Karpas-422 (cell line): ENCODE results near the gene NLGN1. TPM values are rescaled to one million over a fixed set of nuclear protein-coding genes. Genes with fewer than 3 reads are reported as not detected.

Experiments
- DNase-seq: peaks from one replicate; pipeline ENCODE4 v3.0.0-alpha.2; 2015
- H2AFZ ChIP-seq: fragments of 200-600 bp; sonication (generic); 2 replicates; pipeline ENCODE4 v1.6.1; 2014; ENCODE audit warnings: antibody characterized with exemption, low read length, mixed read lengths
- H3K27ac ChIP-seq: fragments of 200-600 bp; sonication (generic); 2 replicates; pipeline ENCODE4 v1.5.1; 2014; ENCODE audit warnings: mild to moderate bottlenecking, low read length, moderate library complexity
- H3K27me3 ChIP-seq: fragments of 200-600 bp; sonication (generic); 2 replicates; pipeline ENCODE4 v1.6.1; 2014; ENCODE audit warnings: low read length, mixed read lengths
- H3K36me3 ChIP-seq: fragments of 200-600 bp; sonication (generic); 2 replicates; pipeline ENCODE4 v1.6.1; 2014; ENCODE audit warnings: low read length, mixed read lengths; ENCODE audit not compliant: insufficient read depth
- H3K4me1 ChIP-seq: fragments of 200-600 bp; sonication (generic); 2 replicates; pipeline ENCODE4 v1.6.1; 2014; ENCODE audit warnings: mild to moderate bottlenecking, low read length, mixed read lengths
- H3K4me2 ChIP-seq: fragments of 200-600 bp; sonication (generic); 2 replicates; pipeline ENCODE4 v1.6.1; 2014; ENCODE audit warnings: low read length, low read depth, mild to moderate bottlenecking; ENCODE audit not compliant: poor library complexity, severe bottlenecking
- H3K4me3 ChIP-seq: fragments of 200-600 bp; sonication (generic); 2 replicates; pipeline ENCODE4 v1.5.1; 2014; ENCODE audit warnings: mild to moderate bottlenecking, antibody characterized with exemption, low read length, mixed read lengths
- H3K79me2 ChIP-seq: fragments of 200-600 bp; sonication (generic); 2 replicates; pipeline ENCODE4 v1.6.1; 2014; ENCODE audit warnings: mild to moderate bottlenecking, low read length, mixed read lengths
- H3K9ac ChIP-seq: fragments of 200-600 bp; sonication (generic); 2 replicates; pipeline ENCODE4 v1.6.0; 2014; ENCODE audit warnings: low read length
- H3K9me2 ChIP-seq: fragments of 200-600 bp; sonication (generic), shearing (Covaris generic); replicated peaks from 2 replicates; pipeline ENCODE4 v1.6.0; 2014; ENCODE audit warnings: mild to moderate bottlenecking, low read length, moderate library complexity; ENCODE audit not compliant: insufficient read depth
- H3K9me3 ChIP-seq: fragments of 300-700, 200-600 bp; sonication (generic); 2 replicates; pipeline ENCODE4 v1.6.1; 2014; ENCODE audit warnings: low read length, mixed read lengths
- H4K20me1 ChIP-seq: fragments of 200-600 bp; sonication (generic); 2 replicates; pipeline ENCODE4 v1.6.1; 2014; ENCODE audit warnings: mild to moderate bottlenecking, antibody characterized with exemption, low read length, low read depth; ENCODE audit not compliant: insufficient read depth
- total RNA-seq: library from RNA; depleted of rRNA; stranded (reverse); fragments of >200 nt; shearing (Covaris generic); gene quantifications from 2 replicates; pipeline ENCODE4 v1.2.3, GENCODE V29; 2014; ENCODE audit warnings: low replicate concordance

Gene NLGN1
- total RNA-seq, 1 experiment from 2014 or later: not detected

DNA sequence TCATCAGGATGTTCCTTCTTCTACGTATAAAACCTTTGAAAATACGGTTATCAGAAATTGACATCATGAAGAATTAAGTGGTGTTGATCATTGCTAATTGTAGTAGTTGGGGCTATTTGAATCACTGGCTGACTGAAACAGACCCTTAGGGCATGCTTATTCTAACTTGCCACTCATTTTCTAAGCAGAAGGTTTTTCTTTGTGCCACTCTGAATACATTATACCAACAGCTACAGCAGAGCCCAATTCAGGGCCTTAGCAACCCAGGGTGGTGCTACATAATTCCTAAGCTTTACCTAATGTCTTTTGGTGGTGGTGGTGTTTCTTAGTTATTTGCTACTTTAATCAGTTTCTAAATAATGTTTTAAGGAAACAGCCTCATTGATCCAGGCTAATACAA is 524.2 kb downstream of the NLGN1 start:
- H3K27ac ChIP-seq: no peak overlapping the region
- no peak overlapping the region for H3K4me3 ChIP-seq
- H3K9ac ChIP-seq: no peak overlapping the region
- H3K9me2 ChIP-seq: no peaks in the 10 kb centered on the region
- DNase-seq: no peak
- peaks cover 18% of the 10 kb centered on the region for H3K9me3 ChIP-seq
- no peak overlapping the region for H3K4me2 ChIP-seq
- no peaks in the 10 kb centered on the region for H3K4me1 ChIP-seq
- H3K27me3 ChIP-seq: no peaks in the 10 kb centered on the region
- no peaks in the 10 kb centered on the region for H3K36me3 ChIP-seq
- no peak overlapping the region for H2AFZ ChIP-seq
- H3K79me2 ChIP-seq: no peaks in the 10 kb centered on the region
- no peaks in the 10 kb centered on the region for H4K20me1 ChIP-seq

GRCh38 chr3:173923204-173923603 is 525.7 kb downstream of the NLGN1 start:
- Histone ChIP-seq H3K36me3 (no peaks in the 10 kb centered on the region), H4K20me1 (no peaks in the 10 kb centered on the region), H3K27ac (no peak overlapping the region), H3K9me2 (no peaks in the 10 kb centered on the region), H3K27me3 (no peaks in the 10 kb centered on the region), H2AFZ (no peak overlapping the region), H3K4me3 (no peak overlapping the region), H3K4me1 (no peaks in the 10 kb centered on the region), H3K4me2 (no peak overlapping the region), H3K9me3 (peaks cover 13% of the 10 kb centered on the region; the same call in 1 of the 2 replicates), H3K9ac (no peak overlapping the region), H3K79me2 (no peaks in the 10 kb centered on the region)
- no peak for DNase-seq

DNA sequence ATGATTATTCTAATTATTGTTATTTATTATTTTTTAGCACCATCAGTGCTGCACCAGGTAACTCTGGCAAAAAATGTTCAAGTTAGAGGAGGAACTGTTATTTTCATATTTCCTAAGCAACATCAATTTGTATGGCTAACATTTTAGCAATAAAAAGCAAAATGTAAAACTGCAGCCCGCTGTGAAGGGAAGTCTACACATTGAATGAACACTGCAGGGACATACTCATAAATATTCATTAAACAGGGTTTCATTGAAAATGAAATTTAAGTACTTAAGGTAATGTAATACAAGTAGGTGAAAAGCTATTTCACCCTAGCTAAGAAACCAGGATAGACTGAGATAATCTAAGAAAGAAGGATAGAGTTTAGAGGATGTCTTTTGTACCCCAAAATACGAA is 532.7 kb downstream of the NLGN1 start:
- Histone ChIP-seq H3K27ac (no peak overlapping the region), H3K9me3 (peaks cover 46% of the 10 kb centered on the region), H3K9me2 (no peaks in the 10 kb centered on the region), H3K4me2 (no peak overlapping the region), H3K79me2 (no peaks in the 10 kb centered on the region), H3K27me3 (no peaks in the 10 kb centered on the region), H4K20me1 (no peaks in the 10 kb centered on the region), H3K4me1 (no peaks in the 10 kb centered on the region), H3K4me3 (no peak overlapping the region), H3K9ac (no peak overlapping the region), H2AFZ (no peak overlapping the region), H3K36me3 (no peaks in the 10 kb centered on the region)
- DNase-seq: no peak

DNA sequence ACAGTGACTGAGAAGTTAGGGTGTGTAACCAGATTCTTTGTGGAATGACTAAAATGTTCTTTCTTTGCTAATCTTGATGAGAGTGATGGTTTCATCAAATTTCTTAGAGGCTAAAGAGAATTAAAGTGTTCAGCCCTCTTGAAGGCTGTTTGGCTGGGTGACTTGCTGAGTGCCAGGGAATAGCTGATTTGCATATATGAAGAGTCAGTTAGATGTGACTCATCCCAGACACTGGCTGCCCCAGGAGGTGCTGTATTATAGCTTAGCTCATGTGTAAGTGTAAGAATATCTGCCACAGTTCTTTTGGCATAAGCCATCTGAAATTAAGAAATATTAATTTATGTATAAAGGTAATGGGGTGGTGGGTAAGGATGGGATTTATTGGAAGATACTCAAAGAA is 535.1 kb downstream of the NLGN1 start:
- Histone ChIP-seq H3K9me2 (no peaks in the 10 kb centered on the region), H3K79me2 (no peaks in the 10 kb centered on the region), H3K4me3 (no peak overlapping the region), H3K27me3 (no peaks in the 10 kb centered on the region), H3K9me3 (peaks cover 49% of the 10 kb centered on the region), H3K27ac (no peak overlapping the region), H3K36me3 (no peaks in the 10 kb centered on the region), H3K9ac (no peak overlapping the region), H4K20me1 (no peaks in the 10 kb centered on the region), H3K4me2 (no peak overlapping the region), H3K4me1 (no peaks in the 10 kb centered on the region), H2AFZ (no peak overlapping the region)
- no peak for DNase-seq

- DNase-seq: no peak
- Histone ChIP-seq H3K4me2 (no peak overlapping the region), H3K36me3 (no peaks in the 10 kb centered on the region), H3K4me3 (no peak overlapping the region), H3K4me1 (no peaks in the 10 kb centered on the region), H2AFZ (no peak overlapping the region), H3K9ac (no peak overlapping the region), H3K9me2 (no peaks in the 10 kb centered on the region), H4K20me1 (no peaks in the 10 kb centered on the region), H3K27ac (no peak overlapping the region), H3K9me3 (peaks cover 50% of the 10 kb centered on the region), H3K79me2 (no peaks in the 10 kb centered on the region), H3K27me3 (no peaks in the 10 kb centered on the region)
These were observed 535.6 kb downstream of the NLGN1 start for GRCh38 chr3:173933113-173933512.

DNA sequence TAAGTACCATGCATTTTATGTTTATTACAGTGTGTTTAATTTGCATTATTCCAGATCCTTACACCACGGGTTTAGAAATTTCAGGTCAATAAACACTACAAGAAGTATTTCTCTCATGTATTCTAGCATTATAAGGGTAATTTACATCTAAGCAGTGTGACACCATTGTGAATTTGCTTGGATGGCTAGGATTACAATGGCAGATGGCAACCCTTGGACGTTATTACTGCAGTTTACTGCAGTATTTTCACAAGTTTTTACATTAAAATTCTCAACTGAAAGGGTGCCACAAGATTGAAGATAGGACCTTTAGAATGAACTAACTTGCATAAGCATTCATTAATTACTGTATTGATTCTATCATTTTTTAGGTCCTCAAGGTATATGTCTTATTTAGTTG is 538.8 kb downstream of the NLGN1 start:
- Histone ChIP-seq H3K27me3 (no peaks in the 10 kb centered on the region), H3K4me3 (no peak overlapping the region), H2AFZ (no peak overlapping the region), H3K79me2 (no peaks in the 10 kb centered on the region), H3K27ac (no peak overlapping the region), H3K9me3 (peaks cover 40% of the 10 kb centered on the region), H3K9me2 (no peaks in the 10 kb centered on the region), H3K4me1 (no peaks in the 10 kb centered on the region), H3K9ac (no peak overlapping the region), H4K20me1 (no peaks in the 10 kb centered on the region), H3K4me2 (no peak overlapping the region), H3K36me3 (no peaks in the 10 kb centered on the region)
- DNase-seq: no peak

GRCh38 chr3:173938159-173938558 is 540.6 kb downstream of the NLGN1 start:
- Histone ChIP-seq H2AFZ (no peak overlapping the region), H3K4me2 (no peak overlapping the region), H3K4me1 (no peaks in the 10 kb centered on the region), H3K36me3 (no peaks in the 10 kb centered on the region), H3K9me2 (no peaks in the 10 kb centered on the region), H3K27me3 (no peaks in the 10 kb centered on the region), H3K4me3 (no peak overlapping the region), H3K9me3 (peaks cover 24% of the 10 kb centered on the region; the same call in 1 of the 2 replicates), H4K20me1 (no peaks in the 10 kb centered on the region), H3K79me2 (no peaks in the 10 kb centered on the region), H3K27ac (no peak overlapping the region), H3K9ac (no peak overlapping the region)
- no peak for DNase-seq

GRCh38 chr3:173938616-173939015 is 541.1 kb downstream of the NLGN1 start:
- H3K9me2 ChIP-seq: no peaks in the 10 kb centered on the region
- no peaks in the 10 kb centered on the region for H3K79me2 ChIP-seq
- H4K20me1 ChIP-seq: no peaks in the 10 kb centered on the region
- H3K27me3 ChIP-seq: no peaks in the 10 kb centered on the region
- no peak for DNase-seq
- H3K9me3 ChIP-seq: peaks cover 21% of the 10 kb centered on the region; the same call in 1 of the 2 replicates
- no peak overlapping the region for H3K27ac ChIP-seq
- no peak overlapping the region for H3K4me2 ChIP-seq
- H3K36me3 ChIP-seq: no peaks in the 10 kb centered on the region
- no peaks in the 10 kb centered on the region for H3K4me1 ChIP-seq
- no peak overlapping the region for H2AFZ ChIP-seq
- no peak overlapping the region for H3K4me3 ChIP-seq
- H3K9ac ChIP-seq: no peak overlapping the region

DNA sequence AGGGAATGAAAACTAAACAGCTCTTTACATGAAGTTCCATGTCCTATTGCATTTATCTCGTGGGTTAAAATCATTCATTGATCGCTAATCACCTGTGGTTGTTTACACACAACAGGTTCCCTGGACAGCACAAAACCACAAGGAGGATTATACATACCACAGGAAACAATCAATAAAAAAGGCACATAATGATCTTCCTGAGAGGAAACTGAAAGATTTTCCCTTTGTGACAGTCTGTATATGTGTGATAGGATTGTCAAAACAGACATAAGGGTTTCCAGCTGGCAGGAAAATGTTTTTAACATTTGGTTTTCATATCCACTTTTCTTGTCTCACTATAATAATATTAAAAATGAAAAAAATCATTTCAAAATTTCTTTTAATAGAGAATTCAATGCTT is 541.8 kb downstream of the NLGN1 start:
- Histone ChIP-seq H3K4me2 (no peak overlapping the region), H3K9me3 (peaks cover 23% of the 10 kb centered on the region; the same call in 1 of the 2 replicates), H3K36me3 (no peaks in the 10 kb centered on the region), H2AFZ (no peak overlapping the region), H3K9ac (no peak overlapping the region), H4K20me1 (no peaks in the 10 kb centered on the region), H3K27me3 (no peaks in the 10 kb centered on the region), H3K4me3 (no peak overlapping the region), H3K4me1 (no peaks in the 10 kb centered on the region), H3K9me2 (no peaks in the 10 kb centered on the region), H3K27ac (no peak overlapping the region), H3K79me2 (no peaks in the 10 kb centered on the region)
- DNase-seq: no peak
